ENCODE results near the gene SLIT3.

- TF ChIP-seq RFX5 (IDR thresholded peaks at IDR 0.05; ENCODE audit: low read depth, low read length) (no peak), ZBTB11 (CRISPR knock-in tag; IDR thresholded peaks at IDR 0.05) (no peak), ATF6 (CRISPR knock-in tag; IDR thresholded peaks at IDR 0.05) (no peak), POLR2A (conservative IDR thresholded peaks at IDR 0.05) (no peak), ZBTB43 (CRISPR knock-in tag; IDR thresholded peaks at IDR 0.05) (no peak), MITF (IDR thresholded peaks at IDR 0.05) (no peak)
Observed at GRCh38 chr5:168694289-168694688, 606.6 kb downstream of the SLIT3 start.
